ENCODE measurements around the gene SPR.

SPR gene

DNA sequence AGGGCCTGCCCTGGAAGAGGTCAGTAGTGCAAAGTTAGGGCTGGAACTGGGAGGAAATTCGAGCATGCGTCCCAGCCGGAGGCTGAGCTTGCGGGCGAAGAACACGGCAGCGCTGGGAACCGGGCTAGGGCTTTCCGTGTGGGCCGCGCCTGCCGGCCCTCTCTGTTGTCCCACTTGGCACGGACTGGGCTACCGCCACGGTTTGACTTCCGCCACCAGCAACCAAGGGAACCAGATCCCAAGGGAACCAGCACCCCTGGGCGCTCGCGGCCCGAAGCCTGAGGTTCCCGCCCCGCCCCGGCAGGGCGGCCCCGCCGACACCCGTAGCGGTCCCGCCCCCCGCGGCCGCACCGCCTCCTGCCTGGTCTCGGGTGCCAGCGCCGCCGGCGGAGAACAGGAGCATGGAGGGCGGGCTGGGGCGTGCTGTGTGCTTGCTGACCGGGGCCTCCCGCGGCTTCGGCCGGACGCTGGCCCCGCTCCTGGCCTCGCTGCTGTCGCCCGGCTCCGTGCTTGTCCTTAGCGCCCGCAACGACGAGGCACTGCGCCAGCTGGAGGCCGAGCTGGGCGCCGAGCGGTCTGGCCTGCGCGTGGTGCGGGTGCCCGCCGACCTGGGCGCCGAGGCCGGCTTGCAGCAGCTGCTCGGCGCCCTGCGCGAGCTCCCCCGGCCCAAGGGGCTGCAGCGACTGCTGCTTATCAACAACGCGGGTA is at the start of gene SPR:
Gene SPR (plus strand): TSS at position 377 of the 708 bp plus-strand sequence. CDS start 25 bp downstream, at position 402.
- peak in 1 of 2 donors; percentile 12 for DNase-seq (ENCODE audit: low read depth in 2 of 2, low spot score in 1 of 2)

DNA sequence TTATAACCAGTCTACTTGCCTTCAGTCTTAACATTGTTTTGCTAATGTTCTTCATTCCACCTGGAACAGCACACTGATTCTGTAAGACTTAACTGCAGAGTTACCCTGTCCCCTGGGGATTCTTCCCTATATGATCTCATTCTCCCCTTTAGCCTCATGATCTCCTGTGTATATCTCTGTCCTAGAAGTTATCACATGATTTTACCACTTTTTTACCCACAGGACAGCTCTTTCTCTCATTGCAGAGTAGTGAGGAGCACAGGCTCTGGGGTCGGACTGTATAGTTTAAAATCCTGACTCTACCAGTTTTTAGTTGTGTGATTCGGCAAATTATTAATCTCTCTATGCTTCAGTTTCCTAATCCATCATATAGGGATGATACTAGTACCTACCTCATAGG is 47.1 kb upstream of the SPR start:
- no peak for DNase-seq (ENCODE audit: low read depth in 2 of 2, low spot score in 1 of 2)

DNA sequence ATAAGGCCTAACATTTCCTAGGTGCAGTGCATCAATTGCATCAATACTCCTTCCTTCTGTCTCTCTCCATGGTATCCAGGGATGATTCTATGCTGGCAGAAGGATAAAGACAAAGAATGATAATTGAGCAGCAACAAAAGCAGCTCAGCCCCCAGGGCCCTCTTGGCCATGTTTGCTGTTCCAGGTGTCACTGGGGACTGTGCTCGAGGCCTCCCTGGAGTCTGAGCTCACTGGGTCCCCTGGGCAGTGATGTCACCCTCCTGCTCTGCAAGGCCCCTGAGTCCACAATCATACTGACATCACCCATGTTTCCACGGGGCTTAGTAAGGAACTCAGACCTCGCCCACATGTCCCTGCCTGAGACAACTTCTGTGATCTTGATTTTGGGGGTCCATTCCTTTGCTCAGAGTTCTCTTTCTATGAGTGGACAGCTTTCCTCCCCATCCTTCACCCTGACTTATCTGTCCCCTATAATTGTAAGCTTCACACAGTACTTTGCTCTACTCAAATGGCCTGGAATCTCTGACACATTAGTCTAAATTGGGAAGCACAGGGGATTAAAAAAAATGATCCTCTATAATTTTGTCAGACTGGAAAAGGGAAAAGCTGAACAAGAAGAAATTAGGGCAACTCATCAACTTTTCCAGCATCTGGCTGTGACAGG is 45.6 kb upstream of the SPR start:
- DNase-seq (ENCODE audit: low read depth in 2 of 2, low spot score in 1 of 2) = no peak

DNA sequence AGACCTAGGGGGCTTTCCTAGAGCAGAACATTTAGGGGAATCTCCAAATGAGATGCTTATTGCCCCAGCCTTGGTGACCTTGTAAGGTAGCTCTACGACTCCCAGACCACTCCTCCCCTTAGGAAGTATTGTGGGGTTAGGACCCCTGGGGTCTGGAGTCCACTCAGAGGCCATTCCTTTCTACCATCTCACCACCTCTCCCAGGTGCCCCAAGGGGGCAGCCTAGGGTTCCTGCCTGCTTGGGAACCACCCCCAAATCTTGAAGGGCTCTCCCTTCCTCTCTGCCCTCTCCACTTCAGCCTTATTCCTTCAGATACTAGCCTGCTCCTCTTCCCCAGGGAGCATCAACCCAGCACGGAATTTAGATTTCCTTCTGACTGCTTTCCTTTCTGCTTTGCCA is 43.9 kb upstream of the SPR start:
- DNase-seq (ENCODE audit: low read depth in 2 of 2, low spot score in 1 of 2) = no peak

DNA sequence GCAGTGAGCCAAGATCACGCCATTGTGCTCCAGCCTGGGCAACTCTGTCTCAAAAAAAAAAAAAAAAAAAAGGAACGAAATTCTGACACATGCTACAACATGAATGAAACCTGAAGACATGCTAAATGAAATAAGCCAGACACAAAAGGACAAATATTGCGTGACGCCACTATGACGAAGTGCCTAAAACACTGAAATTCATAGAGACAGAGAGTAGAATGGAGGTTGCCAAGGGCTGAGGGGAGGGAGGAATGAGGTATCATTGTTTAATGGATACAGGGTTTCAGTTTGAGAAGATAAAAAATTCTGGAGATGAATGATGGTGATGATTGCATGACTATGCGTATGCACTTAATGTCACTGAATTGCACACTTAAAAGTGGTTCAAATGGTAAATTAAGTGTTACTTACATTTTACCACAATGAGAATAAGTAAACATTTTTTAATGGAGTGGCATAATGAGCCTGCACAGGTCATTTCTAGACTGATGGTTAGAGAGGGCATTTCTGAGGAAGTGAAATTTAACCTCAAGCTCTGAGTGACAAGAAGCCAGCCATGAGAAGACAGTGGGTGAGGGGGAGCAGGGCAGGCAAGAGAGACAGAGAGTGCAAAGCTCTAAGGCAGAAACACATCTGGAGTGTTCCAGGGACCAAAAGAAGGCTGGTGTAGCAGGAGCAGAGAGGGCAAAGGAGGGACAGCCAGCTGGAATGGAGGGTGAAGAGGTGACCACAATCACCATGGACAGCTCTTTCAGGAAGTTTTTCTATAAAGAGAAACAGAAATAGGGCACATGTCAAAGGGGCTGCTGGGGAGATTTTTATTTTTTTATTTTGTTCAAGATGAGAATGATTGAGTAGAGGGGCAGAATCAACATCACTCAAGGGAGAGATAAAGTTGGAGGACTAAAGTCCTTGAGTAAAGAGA is 40.8 kb upstream of the SPR start:
- no peak for DNase-seq (ENCODE audit: low read depth in 2 of 2, low spot score in 1 of 2)

DNA sequence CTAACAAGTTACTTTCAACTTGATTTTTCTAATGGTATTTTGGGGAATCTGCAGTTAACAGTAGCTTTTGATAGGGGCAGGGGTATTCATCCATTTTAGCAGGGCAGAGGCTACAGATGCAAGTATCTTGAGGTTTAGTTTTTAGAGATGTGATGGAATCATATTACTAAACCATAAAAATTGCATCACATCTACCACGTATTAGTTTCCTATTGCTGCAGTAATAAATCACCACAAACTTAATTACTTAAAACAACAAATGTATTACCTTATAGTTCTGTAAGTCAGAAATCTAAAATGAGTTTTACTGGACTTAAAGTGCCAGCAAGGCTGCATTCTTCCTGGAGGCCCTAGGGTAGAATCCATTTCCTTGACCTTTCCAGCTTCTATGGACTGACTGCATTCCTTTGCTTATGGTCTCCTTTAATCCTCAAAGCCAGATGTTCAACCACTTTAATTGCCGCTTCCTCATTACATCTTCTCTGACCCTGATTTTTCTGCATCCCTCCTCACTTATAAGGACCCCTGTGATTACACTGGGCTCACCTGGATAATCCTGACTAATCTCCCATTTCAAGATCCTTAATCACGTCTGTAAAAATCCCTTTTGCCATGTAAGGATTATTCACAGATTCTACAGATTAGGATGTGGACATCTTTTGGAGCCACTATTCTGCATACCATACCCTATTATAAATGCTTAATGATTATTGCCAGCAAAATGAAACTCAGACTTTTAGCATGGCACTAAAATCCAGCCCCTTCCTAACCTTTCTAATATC is 39.5 kb upstream of the SPR start:
- DNase-seq (ENCODE audit: low read depth in 2 of 2, low spot score in 1 of 2) = no peak

DNA sequence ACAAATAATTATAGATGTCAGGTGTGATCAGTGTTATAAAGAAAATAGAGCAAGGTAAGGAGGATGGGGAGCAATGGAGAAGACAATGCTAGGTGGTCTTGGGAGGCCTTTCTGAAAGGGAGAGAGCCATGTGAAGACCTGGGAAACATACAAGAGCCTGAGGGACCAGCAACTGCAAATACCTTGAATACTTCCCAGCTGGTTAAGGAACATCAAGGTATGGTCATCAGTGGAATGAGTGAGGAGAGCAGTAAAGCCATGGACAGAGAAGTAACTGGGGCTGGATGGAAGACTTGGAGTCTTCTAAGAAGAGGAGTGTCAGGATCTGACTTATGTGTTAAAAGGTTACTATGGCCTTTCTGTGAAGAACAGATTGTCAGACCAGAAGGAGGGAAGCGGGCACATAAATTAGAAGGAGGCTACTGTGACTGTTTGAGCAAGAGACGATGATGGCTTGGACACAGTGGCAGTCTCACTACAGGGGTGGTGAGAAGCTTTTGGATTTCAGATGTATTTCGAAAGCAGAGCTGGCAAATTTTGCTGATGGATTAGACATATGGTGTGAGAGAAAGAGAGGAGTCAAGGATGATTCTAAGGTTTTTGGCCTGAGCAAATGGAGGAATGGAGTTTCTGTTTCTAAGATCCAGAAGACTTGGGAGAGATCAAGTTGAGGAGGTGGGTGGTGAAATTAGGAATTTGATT is 38.6 kb upstream of the SPR start:
- no peak for DNase-seq (ENCODE audit: low read depth in 2 of 2, low spot score in 1 of 2)

DNA sequence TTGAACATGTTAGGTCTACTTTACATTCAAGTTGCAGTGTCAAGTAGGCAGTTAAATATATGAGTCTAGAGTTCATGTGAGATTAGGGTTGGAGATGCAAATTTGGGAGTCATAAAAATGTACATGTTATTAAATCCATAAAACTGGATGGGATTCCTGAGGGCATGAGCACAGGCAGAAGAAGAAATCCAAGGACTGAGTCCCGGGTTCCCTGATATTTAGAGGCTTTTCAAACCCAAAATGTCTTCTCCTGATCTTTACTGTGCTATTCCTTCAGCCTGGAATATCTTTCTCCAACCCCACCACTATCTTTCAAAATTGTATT is 38.1 kb upstream of the SPR start:
- DNase-seq (ENCODE audit: low read depth in 2 of 2, low spot score in 1 of 2) = no peak

DNA sequence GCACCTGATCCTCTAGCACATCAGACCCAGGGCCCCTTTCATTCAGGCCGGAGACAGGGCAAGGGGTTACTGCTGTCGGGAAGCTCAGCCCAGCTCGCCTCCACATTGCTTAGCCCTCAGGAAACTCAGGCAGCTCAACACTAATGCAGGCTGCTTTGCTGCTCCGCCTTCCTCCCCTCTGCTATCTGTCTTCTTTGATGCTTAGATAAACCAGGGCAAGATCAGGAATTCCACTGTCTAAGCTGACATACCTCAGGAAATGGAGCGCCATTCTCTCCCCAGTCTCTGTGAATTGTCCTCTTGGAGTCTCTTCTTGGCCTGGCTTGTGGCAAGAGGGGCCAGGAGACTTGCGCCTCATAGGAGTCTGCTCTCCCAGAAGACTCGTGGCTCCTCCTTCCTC is 35.9 kb upstream of the SPR start:
- no peak for DNase-seq (ENCODE audit: low read depth in 2 of 2, low spot score in 1 of 2)

DNA sequence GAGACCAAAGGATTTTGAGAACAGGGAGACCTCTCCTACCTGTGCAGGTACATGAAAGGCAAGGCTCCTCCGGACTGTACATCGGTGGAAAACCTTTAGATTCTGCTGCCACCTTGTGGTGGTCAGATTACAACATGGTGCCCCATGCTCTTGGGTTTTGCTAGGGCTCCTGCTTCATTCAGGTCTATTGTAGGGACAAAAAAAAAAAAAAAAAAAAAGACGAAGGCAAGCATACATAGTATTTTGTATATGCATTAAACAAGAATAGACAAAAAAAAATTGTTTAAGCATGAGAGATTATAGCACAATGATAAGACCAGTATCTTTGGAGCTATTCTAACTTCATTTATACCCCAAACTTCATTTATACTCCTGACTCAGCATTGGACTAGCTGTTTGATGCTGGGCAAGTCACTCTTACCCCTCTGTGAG is 27.4 kb upstream of the SPR start:
- peak; percentile 13 to 22 for DNase-seq (ENCODE audit: low read depth in 2 of 2, low spot score in 1 of 2)

DNA sequence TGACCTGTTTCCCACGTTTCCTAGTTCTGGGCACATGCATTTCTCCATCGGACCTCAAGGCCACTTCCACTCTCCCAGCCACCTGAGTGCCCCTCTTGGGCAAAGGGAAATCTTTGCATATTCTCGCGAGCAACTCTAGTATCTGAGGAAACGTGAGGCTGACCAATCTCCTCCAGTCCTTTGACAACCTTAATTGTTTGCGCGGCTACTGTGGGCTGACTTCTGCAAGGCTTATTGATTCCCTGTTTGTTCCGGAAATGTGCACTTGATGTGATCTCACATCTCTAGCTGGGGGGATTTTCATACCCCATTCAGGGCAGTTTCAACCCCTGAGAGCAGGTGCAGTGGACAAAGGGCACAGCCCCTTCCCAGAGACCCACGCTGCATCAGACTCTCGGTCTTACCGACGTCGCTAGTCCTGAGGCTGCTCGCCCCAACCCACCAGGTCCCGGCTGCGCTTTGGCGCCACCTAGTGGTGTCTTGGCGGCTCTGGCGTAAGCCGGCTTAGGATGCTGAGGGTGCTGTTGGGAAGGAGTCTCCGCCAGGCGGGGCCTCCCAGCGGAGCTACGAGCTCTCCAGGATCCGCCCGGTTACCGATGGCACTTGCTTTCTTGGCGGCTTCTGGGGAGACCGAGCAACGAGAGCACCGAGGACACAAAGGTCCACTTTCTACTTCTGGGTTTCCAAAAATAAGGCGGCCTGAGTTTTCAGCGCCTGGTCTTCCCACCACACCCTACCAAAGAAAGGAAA is 24.8 kb upstream of the SPR start:
- DNase-seq (ENCODE audit: low read depth in 2 of 2, low spot score in 1 of 2) = peak; percentile 70 to 71

DNA sequence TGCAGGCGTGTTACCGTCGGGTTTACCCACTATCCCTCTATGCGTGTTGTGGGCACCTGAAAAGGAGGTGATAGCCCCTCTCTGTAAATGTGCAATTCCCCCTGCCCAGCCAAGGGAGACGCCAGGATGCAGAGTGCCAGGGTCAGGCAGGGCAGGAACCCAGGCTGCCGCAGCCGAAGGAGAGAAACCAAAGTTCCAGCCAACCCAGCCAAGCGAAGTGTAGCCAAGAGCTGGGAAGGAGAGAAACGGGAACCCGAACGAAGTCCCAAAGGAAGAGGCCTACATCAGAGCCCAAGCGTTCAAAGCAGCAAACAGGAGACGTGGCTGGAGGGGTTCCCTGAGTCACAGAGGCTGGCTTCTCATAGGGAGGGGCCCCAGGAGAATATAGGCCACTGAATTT is 24.2 kb upstream of the SPR start:
- no peak for DNase-seq (ENCODE audit: low read depth in 2 of 2, low spot score in 1 of 2)

DNA sequence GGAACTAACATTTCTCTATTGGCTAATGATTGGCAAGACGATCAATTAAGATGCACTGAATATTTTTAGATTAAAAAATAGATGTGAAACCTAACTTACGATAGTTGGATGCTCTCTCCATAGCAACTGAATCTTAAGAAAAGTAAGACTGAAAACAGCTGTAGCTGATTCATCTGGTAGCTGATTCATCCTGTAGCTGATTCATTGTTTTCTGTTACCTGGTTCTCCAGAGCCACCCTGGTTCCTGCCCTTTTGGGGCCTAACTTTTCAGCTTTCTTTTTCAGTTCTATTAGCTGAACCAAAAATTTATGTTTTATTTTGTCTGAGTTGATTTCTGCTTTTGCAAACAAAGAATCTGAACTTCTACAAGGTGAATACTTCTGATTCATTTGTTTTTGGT is 22.7 kb upstream of the SPR start:
- DNase-seq (ENCODE audit: low read depth in 2 of 2, low spot score in 1 of 2) = no peak

DNA sequence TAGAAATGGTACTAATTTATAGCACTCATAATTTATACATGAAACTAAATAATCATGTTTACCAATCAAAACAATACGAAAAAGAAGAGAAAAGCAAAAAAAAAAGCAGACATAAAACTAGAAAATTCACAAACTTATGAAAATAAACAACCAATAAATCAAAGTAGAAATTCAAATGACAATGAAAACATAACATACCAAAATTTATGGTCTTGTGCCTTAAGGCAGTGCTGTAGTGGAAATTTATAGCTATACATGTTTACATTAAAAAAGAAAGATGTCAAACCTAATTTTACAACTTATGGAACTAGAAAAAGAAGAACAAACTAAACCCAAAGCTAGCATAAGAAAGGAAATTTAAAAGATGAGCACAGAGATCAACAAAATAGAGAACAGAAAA is 16.1 kb upstream of the SPR start:
- no peak for DNase-seq (ENCODE audit: low read depth in 2 of 2, low spot score in 1 of 2)

DNA sequence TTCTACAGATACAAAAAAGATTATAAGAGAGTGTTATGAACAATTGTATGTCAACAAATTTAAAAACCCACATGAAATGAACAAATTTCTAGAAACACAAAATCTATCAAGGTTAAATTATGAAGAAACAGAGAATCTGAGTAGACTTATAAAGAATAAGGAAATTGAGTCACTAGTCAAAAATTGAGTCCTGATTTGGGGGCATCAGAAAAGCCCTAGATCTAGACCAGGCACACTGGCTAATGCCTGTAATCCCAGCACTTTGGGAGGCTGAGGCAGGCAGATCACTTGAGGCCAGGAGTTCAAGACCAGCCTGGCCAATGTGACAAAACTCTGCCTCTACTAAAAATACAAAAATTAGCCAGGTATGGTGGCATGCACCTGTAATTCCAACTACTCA is 15.3 kb upstream of the SPR start:
- DNase-seq (ENCODE audit: low read depth in 2 of 2, low spot score in 1 of 2) = no peak

DNA sequence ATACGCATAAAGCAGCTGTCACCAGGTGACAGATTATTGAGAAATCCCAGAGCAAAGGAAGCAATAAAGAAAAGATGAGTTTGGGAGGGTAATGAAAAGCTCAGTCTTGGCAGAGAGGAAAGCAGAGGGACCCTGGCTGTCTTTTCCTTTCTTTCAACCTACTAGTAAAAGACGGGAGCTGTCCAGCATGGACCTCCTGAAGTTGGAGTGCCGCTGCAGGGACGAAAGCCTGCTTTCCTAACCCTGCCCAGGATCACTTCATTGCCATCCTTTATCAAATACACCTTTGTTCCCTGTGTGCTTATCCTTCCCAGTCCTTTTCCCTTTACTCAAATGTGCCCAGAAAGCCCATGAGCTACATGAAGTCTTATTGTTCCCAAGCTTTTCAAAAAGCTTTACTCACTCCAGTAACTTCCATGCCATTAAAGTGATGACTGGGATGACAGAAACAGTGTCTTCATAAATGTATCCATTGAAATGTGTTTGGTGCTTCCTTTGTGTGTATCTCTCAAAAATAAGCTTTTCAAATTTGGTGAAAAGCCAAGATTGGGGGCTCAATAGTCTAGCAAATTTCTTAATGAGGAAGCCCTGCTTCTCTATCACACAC is 3.7 kb upstream of the SPR start:
- DNase-seq (ENCODE audit: low read depth in 2 of 2, low spot score in 1 of 2) = no peak

DNA sequence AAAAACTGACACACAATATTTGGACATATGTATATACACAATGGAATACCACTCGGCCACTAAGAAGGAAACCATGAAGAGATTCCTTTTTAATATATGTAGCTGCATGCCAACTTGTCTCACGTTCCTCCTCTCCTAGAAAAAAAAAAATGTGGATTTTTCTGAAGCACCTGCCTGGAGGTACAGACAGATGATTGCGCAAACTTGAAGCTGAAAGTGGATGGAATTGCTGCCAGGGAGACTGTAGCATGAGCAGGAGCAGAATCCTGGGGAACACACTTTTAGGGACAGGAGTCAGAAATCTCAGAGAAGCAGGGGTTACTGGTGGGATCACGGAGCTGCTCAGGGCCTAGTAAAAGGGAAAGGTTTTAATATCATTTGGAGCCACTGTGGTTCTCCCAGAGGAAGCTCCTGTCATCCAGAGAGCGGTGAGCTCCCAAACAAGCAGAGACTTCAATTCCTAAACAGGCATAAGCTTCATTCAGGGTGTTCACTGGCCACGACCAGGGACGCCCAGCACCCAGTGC is 640 bp upstream of the SPR start:
- no peak for DNase-seq (ENCODE audit: low read depth in 2 of 2, low spot score in 1 of 2)

DNA sequence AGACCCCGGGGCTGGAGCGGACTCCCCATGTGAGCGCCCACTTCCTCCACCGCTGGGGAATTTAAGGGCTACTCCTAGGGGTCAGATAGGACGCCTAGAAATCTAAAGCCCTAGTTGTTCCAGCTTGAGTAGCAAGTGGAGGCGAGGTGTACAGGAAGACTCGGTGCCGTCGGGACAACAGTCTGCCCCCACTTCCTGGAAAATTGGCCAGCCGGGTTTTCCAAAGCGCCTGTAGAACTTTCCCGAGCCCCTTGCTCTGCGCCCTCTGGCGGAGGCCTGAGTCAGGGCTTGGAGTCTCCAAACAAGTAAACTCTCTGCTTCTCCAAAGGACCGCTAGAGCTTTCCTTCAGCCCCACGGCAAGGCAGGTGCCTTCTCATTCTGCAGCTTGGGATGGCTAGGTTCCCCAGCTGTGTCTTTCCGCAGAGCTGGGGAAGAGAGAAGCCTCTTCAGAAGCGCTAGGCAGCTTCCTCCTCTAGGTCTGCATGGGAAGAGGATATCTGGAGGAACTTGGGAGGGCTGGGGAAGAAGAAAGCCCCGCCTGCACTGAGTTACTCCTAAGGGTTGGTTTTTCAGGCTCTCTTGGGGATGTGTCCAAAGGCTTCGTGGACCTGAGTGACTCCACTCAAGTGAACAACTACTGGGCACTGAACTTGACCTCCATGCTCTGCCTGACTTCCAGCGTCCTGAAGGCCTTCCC is 681 bp downstream of the SPR start:
- peak in 1 of 2 donors; percentile 14 for DNase-seq (ENCODE audit: low read depth in 2 of 2, low spot score in 1 of 2)

All from stimulated activated CD8-positive, alpha-beta memory T cell treated with anti-CD3 and anti-CD28 coated beads, Interleukin-4, amount 100 ng/mL, for 1 hour (primary cell).